Endothelial cell of umbilical vein (primary cell): ENCODE measurements around the gene APOBEC2. TPM values are rescaled to one million over a fixed set of nuclear protein-coding genes. Genes with fewer than 3 reads are reported as not detected.

Source experiments
- BruUV-seq: library from RNA; stranded (reverse); fragments of 400-500 nt; replicated peaks from 2 replicates; lab custom pipeline; 2021; lab: Mats Ljungman, UMichigan
- CTCF ChIA-PET: fragments of 300-600, 350-600 bp; sonication (Branson Sonifier 250); formaldehyde crosslinking; loops from one replicate; lab custom pipeline; 2021; ENCODE audit warnings: antibody characterized with exemption, inconsistent platforms; lab: Charles Lee
- POLR2A ChIA-PET: fragments of 300-600, 350-600 bp; sonication (Branson Sonifier 250); formaldehyde crosslinking; loops from one replicate; lab custom pipeline; 2021; ENCODE audit warnings: antibody characterized with exemption, inconsistent platforms; lab: Charles Lee
- DNase-seq: peaks from one replicate; pipeline ENCODE4 v3.0.0-alpha.2; 2011; ENCODE audit warnings: low read depth, low spot score
- FAIRE-seq: peaks from 2 replicates; lab custom pipeline; 2011; peaks lifted over from hg19 to GRCh38; lab: Jason Lieb, UNC
- H2AFZ ChIP-seq: 2 replicates; pipeline ENCODE4 v1.6.0; 2012; ENCODE audit warnings: low read depth, low read length, control low read depth, inconsistent platforms
- H3K27ac ChIP-seq: 2 replicates; pipeline ENCODE4 v1.5.1; 2011; ENCODE audit warnings: low read depth, mild to moderate bottlenecking, control low read depth, low read length, moderate library complexity; ENCODE audit not compliant: insufficient read depth
- H3K27me3 ChIP-seq, 2 experiments: 2 replicates each; pipeline versions ENCODE4 v1.6.0 to v1.6.1; 2011; ENCODE audit warnings: low read length in 2 of 2, mixed read lengths in 1 of 2; ENCODE audit not compliant: control insufficient read depth in 2 of 2, insufficient read depth in 2 of 2
- H3K36me3 ChIP-seq, 2 experiments: 2 replicates in 1 of 2; 3 replicates in 1 of 2; pipeline ENCODE4 v1.5.1; 2011; ENCODE audit warnings: low read length in 2 of 2, mild to moderate bottlenecking in 1 of 2, moderate library complexity in 1 of 2; ENCODE audit not compliant: control insufficient read depth in 2 of 2, insufficient read depth in 2 of 2; ENCODE audit errors: extremely low read depth in 1 of 2
- H3K4me1 ChIP-seq: 3 replicates; pipeline ENCODE4 v1.5.1; 2011; ENCODE audit warnings: mild to moderate bottlenecking, low read length; ENCODE audit not compliant: control insufficient read depth, insufficient read depth; ENCODE audit errors: extremely low read depth
- H3K4me2 ChIP-seq: 2 replicates; pipeline ENCODE4 v1.6.1; 2011; ENCODE audit warnings: low read length, control low read depth, mixed read lengths; ENCODE audit not compliant: insufficient read depth
- H3K4me3 ChIP-seq, 3 experiments: fragments of 200-600 bp in 1 of 3; sonication (generic), shearing (Covaris generic) in 1 of 3; replicated peaks in 1 of 3; 2 replicates each; pipeline ENCODE4 v1.5.1; 2011 to 2016; ENCODE audit warnings: control low read depth in 3 of 3, low read length in 3 of 3, mild to moderate bottlenecking in 2 of 3, inconsistent platforms in 1 of 3, low read depth in 1 of 3, moderate library complexity in 1 of 3; ENCODE audit not compliant: insufficient read depth in 1 of 3
- H3K79me2 ChIP-seq: 2 replicates; pipeline ENCODE4 v1.6.0; 2012; ENCODE audit warnings: low read length, inconsistent platforms; ENCODE audit not compliant: control insufficient read depth, insufficient read depth
- H3K9ac ChIP-seq: replicated peaks from 2 replicates; pipeline ENCODE3; 2011; ENCODE audit warnings: low read length, control low read depth; ENCODE audit not compliant: insufficient read depth; ENCODE audit errors: extremely low read depth
- H3K9me1 ChIP-seq: replicated peaks from 3 replicates; pipeline ENCODE4 v1.6.0; 2011; ENCODE audit warnings: mild to moderate bottlenecking, low read length; ENCODE audit not compliant: control insufficient read depth, insufficient read depth; ENCODE audit errors: extremely low read depth
- H3K9me3 ChIP-seq: replicated peaks from 2 replicates; pipeline ENCODE4 v1.5.1; 2012; ENCODE audit warnings: low read length, inconsistent platforms; ENCODE audit not compliant: control insufficient read depth, insufficient read depth
- H4K20me1 ChIP-seq: replicated peaks from 2 replicates; pipeline ENCODE3; 2011; ENCODE audit warnings: mild to moderate bottlenecking, low read length; ENCODE audit not compliant: control insufficient read depth, insufficient read depth; ENCODE audit errors: extremely low read depth
- EZH2 ChIP-seq: IDR thresholded peaks from 2 replicates; pipeline ENCODE4 v1.6.1; 2012; ENCODE audit warnings: borderline replicate concordance, low read depth, mild to moderate bottlenecking, moderate library complexity, low read length, inconsistent platforms; ENCODE audit not compliant: severe bottlenecking
- FOS ChIP-seq: IDR thresholded peaks from 2 replicates; pipeline ENCODE4 v1.6.1; 2011; ENCODE audit warnings: mild to moderate bottlenecking, low read length, moderate library complexity, borderline replicate concordance; ENCODE audit not compliant: insufficient read depth
- GATA2 ChIP-seq: IDR thresholded peaks from 2 replicates; pipeline ENCODE4 v1.7.0; 2011; ENCODE audit warnings: low read depth, mild to moderate bottlenecking, moderate library complexity, mixed read lengths, low read length; ENCODE audit not compliant: insufficient read length, insufficient read depth
- JUN ChIP-seq: IDR thresholded peaks from 2 replicates; pipeline ENCODE4 v1.6.1; 2011; ENCODE audit warnings: borderline replicate concordance, low read depth; ENCODE audit not compliant: insufficient read length, insufficient read depth
- MYC ChIP-seq: IDR thresholded peaks from one replicate; pipeline ENCODE4 v1.6.1; 2011; ENCODE audit warnings: mild to moderate bottlenecking, low read depth, low read length
- POLR2A ChIP-seq: IDR thresholded peaks from 2 replicates; pipeline ENCODE4 v1.6.1; 2012; ENCODE audit warnings: low read depth, mild to moderate bottlenecking, control low read depth, low read length
- POLR2AphosphoS5 ChIP-seq: IDR thresholded peaks from 2 replicates; pipeline ENCODE4 v1.6.1; 2012; ENCODE audit warnings: low read depth, mild to moderate bottlenecking, control low read depth, low read length, moderate library complexity; ENCODE audit not compliant: insufficient read depth
- dilution Hi-C: fragments of 300-500 bp; cut with MboI; formaldehyde crosslinking; loops from one replicate; pipeline ENCODE4 v1.15.0; 2019; ENCODE audit warnings: low sequenced_read_pairs; ENCODE audit not compliant: extremely low pct_ligation_motif_present
- intact Hi-C: fragments of 100-400 bp; cut with micrococcal nuclease; formaldehyde crosslinking; loops from one replicate; pipeline ENCODE4 v1.10.0; 2022
- polyA plus RNA-seq, 4 experiments: library from polyadenylated mRNA; depleted of rRNA in 3 of 4; stranded (reverse) in 3 of 4; unstranded in 1 of 4; fragments of >200 nt; gene quantifications; 2 replicates each; pipeline versions ENCODE4 v1.2.1 to v1.2.3, GENCODE V29; 2011 to 2012; ENCODE audit warnings: missing spikeins in 1 of 4
- total RNA-seq: library from RNA; stranded (reverse); gene quantifications from 2 replicates; pipeline ENCODE4 v1.2.3, GENCODE V29; 2021
- TF ChIP-seq, protein P1 (sequence below), 2 donors: IDR thresholded peaks; 1 replicate in 1 of 2; 2 replicates in 1 of 2; pipeline ENCODE4 v1.5.1; 2011; ENCODE audit warnings: low read length in 2 of 2, mild to moderate bottlenecking in 2 of 2, moderate library complexity in 2 of 2, control low read depth in 1 of 2, inconsistent platforms in 1 of 2, low read depth in 1 of 2; ENCODE audit not compliant: insufficient read depth in 1 of 2; ENCODE audit errors: extremely low read depth in 1 of 2
- TF ChIP-seq, protein P2 (sequence below): IDR thresholded peaks from 2 replicates; pipeline ENCODE4 v1.6.1; 2011; ENCODE audit not compliant: insufficient read depth, insufficient read length

The APOBEC2 gene
- total and polyA plus RNA-seq, 2 donors (not counting 3 experiments of a cell fraction or from before 2014, with no cell fraction given), result not detected

DNA sequence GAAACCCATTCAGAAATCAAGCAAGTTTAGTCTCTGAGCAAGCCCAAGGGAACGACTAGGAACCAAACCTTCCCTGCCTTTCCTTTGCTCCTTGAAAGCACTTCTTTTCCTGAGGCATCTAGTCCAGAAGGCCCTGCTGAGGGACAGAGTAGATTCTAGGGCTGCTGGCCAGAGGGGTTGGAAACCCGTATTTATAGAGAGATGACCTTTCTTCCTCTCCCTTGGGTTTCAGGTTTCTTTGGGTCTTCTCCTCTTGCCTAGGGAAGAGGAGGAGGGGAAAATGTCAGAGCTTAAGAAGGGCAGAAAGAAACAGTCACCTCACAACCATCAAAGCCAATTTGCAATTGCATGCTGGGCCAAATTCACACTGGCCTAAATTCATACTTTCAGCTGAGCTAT is 5.8 kb downstream of the APOBEC2 start:
- Histone ChIP-seq H3K27me3 (peaks cover 0 to 3% of the 10 kb centered on the region in 2 experiments), H3K9me3 (no peaks in the 10 kb centered on the region), H3K4me1 (peaks cover 5% of the 10 kb centered on the region), H3K79me2 (no peaks in the 10 kb centered on the region), H3K4me2 (no peak overlapping the region), H3K36me3 (no peaks in the 10 kb centered on the region), H2AFZ (no peak overlapping the region), H3K9me1 (no peaks in the 10 kb centered on the region), H4K20me1 (no peaks in the 10 kb centered on the region), H3K9ac (no peak overlapping the region), H3K4me3 (no peak overlapping the region), H3K27ac (no peak overlapping the region)
- DNase-seq (no peak), FAIRE-seq (no peak)
- intact Hi-C loops, result no loop called here
- BruUV-seq, result no TSS peak
- POLR2A ChIA-PET, result no interaction called here
- CTCF ChIA-PET, result interaction anchor here (1.0 kb wide), 1 partner anchor 123 kb away, joined by 3 read pairs; no protein-coding TSS in a partner anchor
- dilution Hi-C loops, result no loop called here
- TF ChIP-seq EZH2, result no peak
- no peak for TF ChIP-seq POLR2AphosphoS5
- TF ChIP-seq MYC, result no peak
- TF ChIP-seq GATA2, result no peak
- TF ChIP-seq JUN, result no peak
- TF ChIP-seq POLR2A, result no peak
- TF ChIP-seq, protein P1, sequence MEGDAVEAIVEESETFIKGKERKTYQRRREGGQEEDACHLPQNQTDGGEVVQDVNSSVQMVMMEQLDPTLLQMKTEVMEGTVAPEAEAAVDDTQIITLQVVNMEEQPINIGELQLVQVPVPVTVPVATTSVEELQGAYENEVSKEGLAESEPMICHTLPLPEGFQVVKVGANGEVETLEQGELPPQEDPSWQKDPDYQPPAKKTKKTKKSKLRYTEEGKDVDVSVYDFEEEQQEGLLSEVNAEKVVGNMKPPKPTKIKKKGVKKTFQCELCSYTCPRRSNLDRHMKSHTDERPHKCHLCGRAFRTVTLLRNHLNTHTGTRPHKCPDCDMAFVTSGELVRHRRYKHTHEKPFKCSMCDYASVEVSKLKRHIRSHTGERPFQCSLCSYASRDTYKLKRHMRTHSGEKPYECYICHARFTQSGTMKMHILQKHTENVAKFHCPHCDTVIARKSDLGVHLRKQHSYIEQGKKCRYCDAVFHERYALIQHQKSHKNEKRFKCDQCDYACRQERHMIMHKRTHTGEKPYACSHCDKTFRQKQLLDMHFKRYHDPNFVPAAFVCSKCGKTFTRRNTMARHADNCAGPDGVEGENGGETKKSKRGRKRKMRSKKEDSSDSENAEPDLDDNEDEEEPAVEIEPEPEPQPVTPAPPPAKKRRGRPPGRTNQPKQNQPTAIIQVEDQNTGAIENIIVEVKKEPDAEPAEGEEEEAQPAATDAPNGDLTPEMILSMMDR (IDR thresholded peaks at IDR 0.05; ENCODE audit: extremely low read depth in 1 of 2, insufficient read depth in 1 of 2, low read depth in 1 of 2, low read length in 2 of 2), result no peak
- TF ChIP-seq FOS, result no peak
- TF ChIP-seq, protein P2, sequence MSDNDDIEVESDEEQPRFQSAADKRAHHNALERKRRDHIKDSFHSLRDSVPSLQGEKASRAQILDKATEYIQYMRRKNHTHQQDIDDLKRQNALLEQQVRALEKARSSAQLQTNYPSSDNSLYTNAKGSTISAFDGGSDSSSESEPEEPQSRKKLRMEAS, result no peak
